ENCODE results near the gene UBE2G2. TPM values are rescaled to one million over a fixed set of nuclear protein-coding genes. Genes with fewer than 3 reads are reported as not detected.

The UBE2G2 gene
- total RNA-seq, 1 experiment from 2014 or later = 159 TPM

DNA sequence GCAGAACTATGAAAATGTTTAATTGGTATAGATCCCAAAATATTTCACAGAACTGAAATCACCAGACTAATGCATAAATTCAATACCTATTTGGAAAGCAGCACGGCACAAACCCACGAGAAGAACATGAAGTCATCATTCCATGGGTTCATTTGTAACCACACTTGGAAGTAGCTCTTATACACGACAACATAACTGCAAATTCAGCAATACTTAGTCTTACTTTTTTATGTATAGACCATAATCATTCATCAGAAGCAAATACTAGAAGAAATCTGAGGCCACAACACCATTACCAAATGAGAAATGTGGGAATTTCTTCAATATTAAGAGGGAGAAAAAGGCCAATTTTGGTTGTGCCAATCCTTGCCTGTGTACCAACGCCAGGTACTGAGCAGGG lies 4.2 kb upstream of the UBE2G2 start:
- TF ChIP-seq, protein P1, sequence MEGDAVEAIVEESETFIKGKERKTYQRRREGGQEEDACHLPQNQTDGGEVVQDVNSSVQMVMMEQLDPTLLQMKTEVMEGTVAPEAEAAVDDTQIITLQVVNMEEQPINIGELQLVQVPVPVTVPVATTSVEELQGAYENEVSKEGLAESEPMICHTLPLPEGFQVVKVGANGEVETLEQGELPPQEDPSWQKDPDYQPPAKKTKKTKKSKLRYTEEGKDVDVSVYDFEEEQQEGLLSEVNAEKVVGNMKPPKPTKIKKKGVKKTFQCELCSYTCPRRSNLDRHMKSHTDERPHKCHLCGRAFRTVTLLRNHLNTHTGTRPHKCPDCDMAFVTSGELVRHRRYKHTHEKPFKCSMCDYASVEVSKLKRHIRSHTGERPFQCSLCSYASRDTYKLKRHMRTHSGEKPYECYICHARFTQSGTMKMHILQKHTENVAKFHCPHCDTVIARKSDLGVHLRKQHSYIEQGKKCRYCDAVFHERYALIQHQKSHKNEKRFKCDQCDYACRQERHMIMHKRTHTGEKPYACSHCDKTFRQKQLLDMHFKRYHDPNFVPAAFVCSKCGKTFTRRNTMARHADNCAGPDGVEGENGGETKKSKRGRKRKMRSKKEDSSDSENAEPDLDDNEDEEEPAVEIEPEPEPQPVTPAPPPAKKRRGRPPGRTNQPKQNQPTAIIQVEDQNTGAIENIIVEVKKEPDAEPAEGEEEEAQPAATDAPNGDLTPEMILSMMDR (conservative IDR thresholded peaks at IDR 0.05; ENCODE audit: low read depth, low read length) = no peak
- TF ChIP-seq EZH2phosphoT487 (IDR thresholded peaks at IDR 0.05; ENCODE audit: borderline replicate concordance, low read length) (no peak), EZH2 (IDR thresholded peaks at IDR 0.05; ENCODE audit: low read length, unreplicated experiment) (no peak)
- no peak overlapping the region for H2AFZ ChIP-seq (ENCODE audit: low read length)
- H3K4me3 ChIP-seq (ENCODE audit: low read length) = no peak overlapping the region
- H3F3A ChIP-seq (ENCODE audit: low read length, unreplicated experiment) = no peaks in the 10 kb centered on the region
- ChIA-PET CTCF (no interaction called here), POLR2A (ENCODE audit: unreplicated experiment) (no interaction called here)
- H3K27ac ChIP-seq (ENCODE audit: low read length) = no peak overlapping the region
- peaks cover 69% of the 10 kb centered on the region for H3K79me2 ChIP-seq (ENCODE audit: low read length)
- peaks cover 10% of the 10 kb centered on the region for H3K4me1 ChIP-seq (ENCODE audit: insufficient read depth, low read length)
- BruUV-seq (replicated peaks) = no TSS peak
- peaks cover 58% of the 10 kb centered on the region for H3K36me3 ChIP-seq (ENCODE audit: low read depth, low read length)
- H3K9ac ChIP-seq (ENCODE audit: low read length) = no peak overlapping the region
- H3K4me2 ChIP-seq (ENCODE audit: low read length) = no peak overlapping the region
- no peaks in the 10 kb centered on the region for H3K27me3 ChIP-seq (ENCODE audit: low read length)
- no peaks in the 10 kb centered on the region for H3K9me2 ChIP-seq (replicated peaks; ENCODE audit: low read length)
- ATAC-seq (no peak), DNase-seq (no peak)
- H4K20me1 ChIP-seq (ENCODE audit: low read length) = peaks cover 6% of the 10 kb centered on the region
- intact Hi-C loops (cut with micrococcal nuclease) = no loop called here
- no peaks in the 10 kb centered on the region for H3K9me3 ChIP-seq (ENCODE audit: low read length)

DNA sequence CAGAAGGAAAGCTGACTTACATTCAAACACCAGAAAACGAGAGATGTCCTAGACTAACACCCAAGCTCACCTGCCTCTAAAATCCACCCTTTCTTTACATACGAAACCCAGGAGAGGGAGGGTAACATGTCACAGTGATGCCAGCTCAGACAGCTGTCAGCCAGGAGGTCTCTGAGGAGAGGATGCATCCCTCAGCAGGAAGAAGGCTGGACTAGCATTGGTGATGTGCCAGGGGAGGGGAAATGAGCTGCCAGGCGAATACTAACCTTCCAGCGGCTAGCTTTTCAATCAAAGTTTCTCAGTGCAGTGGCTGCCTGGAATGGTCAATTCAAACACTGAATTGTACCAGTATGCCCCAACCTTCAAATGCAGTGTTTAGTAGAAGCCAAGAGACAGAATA lies 3.6 kb upstream of the UBE2G2 start:
- DNase-seq (peak; percentile 30), ATAC-seq (no peak; the same call in 1 of the 2 replicates)
- Histone ChIP-seq H3K9me2 (replicated peaks; ENCODE audit: low read length) (no peaks in the 10 kb centered on the region), H3K4me2 (ENCODE audit: low read length) (no peak overlapping the region), H3K27me3 (ENCODE audit: low read length) (no peaks in the 10 kb centered on the region), H3K9ac (ENCODE audit: low read length) (no peak overlapping the region), H3K27ac (ENCODE audit: low read length) (no peak overlapping the region), H3K4me1 (ENCODE audit: insufficient read depth, low read length) (peaks cover 10% of the 10 kb centered on the region), H3F3A (ENCODE audit: low read length, unreplicated experiment) (no peaks in the 10 kb centered on the region), H3K9me3 (ENCODE audit: low read length) (no peaks in the 10 kb centered on the region), H3K36me3 (ENCODE audit: low read depth, low read length) (peaks cover 62% of the 10 kb centered on the region), H3K4me3 (ENCODE audit: low read length) (no peak overlapping the region), H2AFZ (ENCODE audit: low read length) (no peak overlapping the region), H3K79me2 (ENCODE audit: low read length) (peaks cover 69% of the 10 kb centered on the region), H4K20me1 (ENCODE audit: low read length) (peaks cover 8% of the 10 kb centered on the region)
- TF ChIP-seq EZH2phosphoT487 (IDR thresholded peaks at IDR 0.05; ENCODE audit: borderline replicate concordance, low read length) = no peak
- no peak for TF ChIP-seq EZH2 (IDR thresholded peaks at IDR 0.05; ENCODE audit: low read length, unreplicated experiment)
- TF ChIP-seq, protein P1 (conservative IDR thresholded peaks at IDR 0.05; ENCODE audit: low read depth, low read length) = no peak
- intact Hi-C loops (cut with micrococcal nuclease) = no loop called here
- CTCF ChIA-PET = no interaction called here
- no TSS peak for BruUV-seq (replicated peaks)
- POLR2A ChIA-PET (ENCODE audit: unreplicated experiment) = no interaction called here

DNA sequence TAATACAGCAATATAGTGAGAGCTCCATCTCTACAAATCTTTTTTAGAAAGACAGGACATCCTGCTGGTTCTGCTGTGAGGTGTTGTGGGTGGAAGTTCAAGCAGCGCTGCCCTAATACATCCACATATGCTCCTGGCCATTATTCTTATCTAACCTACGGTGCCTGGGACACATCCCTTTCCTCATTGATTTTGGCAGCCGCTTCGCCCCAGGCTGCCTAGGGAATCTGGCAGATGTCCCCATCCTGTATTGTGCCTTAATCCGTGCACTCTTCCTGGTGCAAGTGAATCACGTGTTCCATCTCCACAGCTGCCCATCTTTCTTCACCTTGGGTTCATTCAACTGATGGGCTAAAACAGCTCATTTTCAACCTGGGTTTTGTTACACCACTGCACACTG lies 3.1 kb upstream of the UBE2G2 start:
- H3K27me3 ChIP-seq (ENCODE audit: low read length) = no peaks in the 10 kb centered on the region
- peaks cover 69% of the 10 kb centered on the region for H3K79me2 ChIP-seq (ENCODE audit: low read length)
- no peak overlapping the region for H3K4me3 ChIP-seq (ENCODE audit: low read length)
- ATAC-seq (no peak), DNase-seq (no peak)
- BruUV-seq (replicated peaks) = no TSS peak
- H3K4me2 ChIP-seq (ENCODE audit: low read length) = no peak overlapping the region
- intact Hi-C loops (cut with micrococcal nuclease) = no loop called here
- H3K9me2 ChIP-seq (replicated peaks; ENCODE audit: low read length) = no peaks in the 10 kb centered on the region
- H3K9ac ChIP-seq (ENCODE audit: low read length) = no peak overlapping the region
- no peak overlapping the region for H2AFZ ChIP-seq (ENCODE audit: low read length)
- ChIA-PET CTCF (no interaction called here), POLR2A (ENCODE audit: unreplicated experiment) (no interaction called here)
- TF ChIP-seq, protein P1 (conservative IDR thresholded peaks at IDR 0.05; ENCODE audit: low read depth, low read length) = no peak
- TF ChIP-seq EZH2 (IDR thresholded peaks at IDR 0.05; ENCODE audit: low read length, unreplicated experiment) (no peak), EZH2phosphoT487 (IDR thresholded peaks at IDR 0.05; ENCODE audit: borderline replicate concordance, low read length) (no peak)
- H3K36me3 ChIP-seq (ENCODE audit: low read depth, low read length) = peaks cover 59% of the 10 kb centered on the region
- H3F3A ChIP-seq (ENCODE audit: low read length, unreplicated experiment) = no peaks in the 10 kb centered on the region
- H4K20me1 ChIP-seq (ENCODE audit: low read length) = peaks cover 13% of the 10 kb centered on the region
- H3K4me1 ChIP-seq (ENCODE audit: insufficient read depth, low read length) = peaks cover 12% of the 10 kb centered on the region
- no peaks in the 10 kb centered on the region for H3K9me3 ChIP-seq (ENCODE audit: low read length)
- no peak overlapping the region for H3K27ac ChIP-seq (ENCODE audit: low read length)
